Muscle layer of colon (tissue), 2 donors: ENCODE results near the gene LRRC56.

Experiments
- H3K27ac ChIP-seq: one replicate; pipeline ENCODE4 v1.7.0; 2013; ENCODE audit warnings: low read depth, mild to moderate bottlenecking, low read length, moderate library complexity
- H3K27me3 ChIP-seq, 2 donors: one replicate each; pipeline ENCODE4 v1.7.0; 2013; ENCODE audit warnings: low read length in 2 of 2, mild to moderate bottlenecking in 2 of 2; ENCODE audit not compliant: insufficient read depth in 2 of 2, control insufficient read depth in 1 of 2
- H3K36me3 ChIP-seq: one replicate; pipeline ENCODE4 v1.7.0; 2013; ENCODE audit warnings: mild to moderate bottlenecking, low read length; ENCODE audit not compliant: insufficient read depth
- H3K4me1 ChIP-seq: one replicate; pipeline ENCODE4 v1.7.0; 2013; ENCODE audit warnings: mild to moderate bottlenecking, low read length; ENCODE audit not compliant: insufficient read depth
- H3K4me3 ChIP-seq, 2 donors: one replicate each; pipeline ENCODE4 v1.7.0; 2013; ENCODE audit warnings: low read length in 2 of 2, low read depth in 1 of 2, mild to moderate bottlenecking in 1 of 2, moderate library complexity in 1 of 2
- H3K9ac ChIP-seq: one replicate; pipeline ENCODE4 v1.7.0; 2013; ENCODE audit warnings: low read length
- H3K9me3 ChIP-seq: one replicate; pipeline ENCODE4 v1.7.0; 2013; ENCODE audit warnings: mild to moderate bottlenecking, low read length
- donor health status: abdominal sarcoma.
- donor health status: Adenocarcinoma of cecum.

Gene LRRC56, protein sequence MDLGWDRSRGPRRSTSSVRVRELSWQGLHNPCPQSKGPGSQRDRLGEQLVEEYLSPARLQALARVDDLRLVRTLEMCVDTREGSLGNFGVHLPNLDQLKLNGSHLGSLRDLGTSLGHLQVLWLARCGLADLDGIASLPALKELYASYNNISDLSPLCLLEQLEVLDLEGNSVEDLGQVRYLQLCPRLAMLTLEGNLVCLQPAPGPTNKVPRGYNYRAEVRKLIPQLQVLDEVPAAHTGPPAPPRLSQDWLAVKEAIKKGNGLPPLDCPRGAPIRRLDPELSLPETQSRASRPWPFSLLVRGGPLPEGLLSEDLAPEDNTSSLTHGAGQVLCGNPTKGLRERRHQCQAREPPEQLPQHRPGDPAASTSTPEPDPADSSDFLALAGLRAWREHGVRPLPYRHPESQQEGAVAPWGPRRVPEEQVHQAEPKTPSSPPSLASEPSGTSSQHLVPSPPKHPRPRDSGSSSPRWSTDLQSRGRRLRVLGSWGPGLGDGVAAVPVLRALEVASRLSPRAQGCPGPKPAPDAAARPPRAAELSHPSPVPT

DNA sequence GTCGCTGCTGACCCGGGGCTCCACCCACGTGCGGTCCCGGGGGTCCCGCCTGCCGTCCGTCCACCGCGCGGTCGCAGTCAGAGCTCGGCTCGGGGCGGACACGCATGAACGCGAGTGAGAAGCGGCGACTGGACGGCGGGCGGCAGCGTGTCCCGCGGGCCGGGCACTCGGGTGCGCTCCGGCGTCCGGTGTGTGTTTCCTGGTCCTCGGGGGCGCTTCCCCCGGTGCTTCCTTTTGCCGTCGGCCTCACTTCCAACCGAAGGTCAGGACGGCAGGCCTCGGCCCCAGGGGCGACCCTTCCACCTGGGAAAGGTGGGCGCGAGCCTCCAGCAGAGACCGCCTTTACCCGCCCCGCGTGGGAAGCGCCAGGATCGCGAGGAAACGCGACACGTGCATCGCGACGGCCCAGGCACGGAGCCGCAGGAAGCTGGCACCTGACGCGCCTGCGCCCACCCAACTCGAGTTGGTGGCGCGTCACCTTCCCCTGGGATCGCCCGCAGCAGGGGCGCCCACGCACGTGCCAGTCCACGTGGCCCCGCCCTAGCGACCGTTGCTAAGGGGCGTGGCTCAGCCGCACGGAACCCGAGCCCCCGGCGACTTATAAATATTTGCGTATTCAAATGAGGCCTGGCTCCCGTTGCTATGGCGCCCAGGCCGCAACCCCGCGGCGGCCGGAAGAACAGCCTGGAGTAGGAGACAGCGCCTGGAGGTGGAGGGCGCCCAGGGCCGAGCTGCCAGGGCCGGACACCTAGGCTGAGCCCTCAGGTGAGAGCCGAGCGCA is at the start of gene LRRC56:
Gene LRRC56, plus strand, starts transcription at position 687 of the 781 bp plus-strand sequence. CDS start 3,158 bp downstream, outside the sequence.
- Histone ChIP-seq H3K27ac (no peak within 1 kb of the TSS), H3K9ac (no peak within 1 kb of the TSS), H3K36me3 (peaks cover 9% of the 10 kb centered on the region), H3K4me1 (peaks cover 14% of the 10 kb centered on the region), H3K4me3 (peak within 1 kb of the TSS; percentile 2 to 53), H3K27me3 (peaks cover 11 to 33% of the 10 kb centered on the region in 2 donors), H3K9me3 (no peaks in the 10 kb centered on the region)

- Histone ChIP-seq H3K4me1 (no peaks in the 10 kb centered on the region), H3K27ac (no peak overlapping the region), H3K36me3 (peaks cover 4% of the 10 kb centered on the region), H3K9me3 (no peaks in the 10 kb centered on the region), H3K9ac (no peak overlapping the region), H3K27me3 (no peaks in the 10 kb centered on the region), H3K4me3 (no peak overlapping the region)
Measured at GRCh38 chr11:487571-488021, 49.7 kb upstream of the LRRC56 start.

DNA sequence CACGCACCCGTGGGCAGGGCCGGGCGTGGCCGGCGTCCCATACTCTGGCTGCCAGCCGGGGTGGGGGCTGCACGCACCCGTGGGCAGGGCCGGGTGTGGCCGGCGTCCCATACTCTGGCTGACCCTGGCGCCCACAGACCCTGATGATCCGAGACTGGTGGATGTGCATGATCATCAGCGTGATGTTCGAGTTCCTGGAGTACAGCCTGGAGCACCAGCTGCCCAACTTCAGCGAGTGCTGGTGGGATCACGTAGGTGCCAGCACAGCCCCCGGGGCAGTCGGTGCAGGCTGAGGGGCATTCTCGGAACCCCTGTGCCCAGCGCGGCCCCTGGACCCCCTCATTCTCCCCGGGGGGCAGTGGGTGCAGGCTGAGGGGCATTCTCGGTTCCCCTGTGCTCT is 49.3 kb upstream of the LRRC56 start:
- H3K27me3 ChIP-seq: no peaks in the 10 kb centered on the region
- H3K9me3 ChIP-seq: no peaks in the 10 kb centered on the region
- no peak overlapping the region for H3K27ac ChIP-seq
- H3K4me3 ChIP-seq: no peak overlapping the region
- H3K9ac ChIP-seq: no peak overlapping the region
- H3K4me1 ChIP-seq: no peaks in the 10 kb centered on the region
- H3K36me3 ChIP-seq: peaks cover 4% of the 10 kb centered on the region

DNA sequence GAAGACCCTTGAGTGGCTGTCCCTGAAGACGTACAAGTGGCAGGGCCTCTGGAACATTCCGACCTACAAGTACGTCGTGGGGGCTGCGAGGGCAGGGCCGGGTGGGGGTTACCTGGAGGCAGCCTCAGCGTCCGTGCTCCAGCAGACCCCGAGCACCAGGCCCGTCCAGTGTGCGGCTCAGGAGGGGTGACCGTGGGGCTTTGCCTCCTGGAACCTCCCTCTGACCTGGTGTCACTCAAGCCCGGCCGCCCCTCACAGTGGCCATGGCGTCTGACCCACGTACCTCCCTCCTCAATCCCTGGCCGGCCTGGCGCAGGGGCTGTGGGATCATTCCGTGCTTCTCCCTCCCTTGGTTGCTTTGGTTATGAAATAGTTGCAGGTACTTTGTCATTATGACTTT is 48.7 kb upstream of the LRRC56 start:
- Histone ChIP-seq H3K27ac (no peak overlapping the region), H3K9ac (no peak overlapping the region), H3K27me3 (no peaks in the 10 kb centered on the region), H3K4me3 (no peak overlapping the region), H3K36me3 (peaks cover 4% of the 10 kb centered on the region), H3K9me3 (no peaks in the 10 kb centered on the region), H3K4me1 (no peaks in the 10 kb centered on the region)

- H3K27me3 ChIP-seq: no peaks in the 10 kb centered on the region
- peaks cover 4% of the 10 kb centered on the region for H3K36me3 ChIP-seq
- no peaks in the 10 kb centered on the region for H3K4me1 ChIP-seq
- H3K9ac ChIP-seq: no peak overlapping the region
- no peaks in the 10 kb centered on the region for H3K9me3 ChIP-seq
- H3K4me3 ChIP-seq: no peak overlapping the region
- no peak overlapping the region for H3K27ac ChIP-seq
Measured at GRCh38 chr11:488992-489391, 48.3 kb upstream of the LRRC56 start.

DNA sequence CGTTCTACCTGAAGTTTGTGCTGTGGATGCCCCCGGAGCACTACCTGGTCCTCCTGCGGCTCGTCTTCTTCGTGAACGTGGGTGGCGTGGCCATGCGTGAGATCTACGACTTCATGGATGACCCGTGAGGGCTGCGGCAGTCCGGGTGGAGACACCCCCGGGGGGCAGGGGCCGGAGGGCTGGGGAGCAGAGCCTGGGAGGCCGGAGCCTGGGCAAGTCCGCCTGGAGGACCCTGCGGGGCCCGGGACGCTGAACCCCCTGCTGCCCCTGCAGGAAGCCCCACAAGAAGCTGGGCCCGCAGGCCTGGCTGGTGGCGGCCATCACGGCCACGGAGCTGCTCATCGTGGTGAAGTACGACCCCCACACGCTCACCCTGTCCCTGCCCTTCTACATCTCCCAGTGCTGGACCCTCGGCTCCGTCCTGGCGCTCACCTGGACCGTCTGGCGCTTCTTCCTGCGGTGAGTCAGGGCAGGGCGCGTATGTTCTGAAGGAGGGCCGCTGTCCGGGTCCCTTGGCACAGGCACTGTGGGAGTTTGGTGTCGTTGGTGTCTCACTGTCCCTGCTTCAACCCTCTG is 47.6 kb upstream of the LRRC56 start:
- H3K4me1 ChIP-seq: no peaks in the 10 kb centered on the region
- H3K36me3 ChIP-seq: peaks cover 4% of the 10 kb centered on the region
- no peak overlapping the region for H3K27ac ChIP-seq

GRCh38 chr11:490186-490929 is 47.0 kb upstream of the LRRC56 start:
- Histone ChIP-seq H3K4me1 (no peaks in the 10 kb centered on the region), H3K36me3 (peaks cover 8% of the 10 kb centered on the region), H3K4me3 (no peak overlapping the region), H3K27ac (no peak overlapping the region), H3K9ac (no peak overlapping the region), H3K9me3 (no peaks in the 10 kb centered on the region), H3K27me3 (no peaks in the 10 kb centered on the region)

More for the DNA sequence above, 47.6 kb upstream of the LRRC56 start:
- Histone ChIP-seq H3K4me3 (no peak overlapping the region), H3K27me3 (no peaks in the 10 kb centered on the region), H3K9me3 (no peaks in the 10 kb centered on the region), H3K9ac (no peak overlapping the region)

DNA sequence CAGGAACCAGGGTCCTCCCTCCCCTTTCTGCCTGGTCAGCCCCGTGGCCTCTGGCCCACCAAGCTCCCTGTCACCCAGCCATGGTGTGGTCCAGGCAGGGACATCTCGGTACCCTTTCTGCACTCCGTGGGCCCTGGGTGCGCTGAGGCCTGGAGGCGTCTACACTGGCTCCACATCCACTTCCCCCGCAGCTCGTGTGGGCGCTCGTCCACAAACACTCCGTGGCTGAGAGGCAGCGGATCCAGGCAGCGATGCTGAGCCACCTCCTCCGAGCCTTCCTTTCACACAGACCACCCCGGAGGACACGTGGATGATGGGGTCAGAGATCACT is 46.4 kb upstream of the LRRC56 start:
- Histone ChIP-seq H3K27me3 (no peaks in the 10 kb centered on the region), H3K9ac (no peak overlapping the region), H3K4me1 (no peaks in the 10 kb centered on the region), H3K9me3 (no peaks in the 10 kb centered on the region), H3K27ac (no peak overlapping the region), H3K4me3 (no peak overlapping the region), H3K36me3 (peaks cover 13% of the 10 kb centered on the region)

DNA sequence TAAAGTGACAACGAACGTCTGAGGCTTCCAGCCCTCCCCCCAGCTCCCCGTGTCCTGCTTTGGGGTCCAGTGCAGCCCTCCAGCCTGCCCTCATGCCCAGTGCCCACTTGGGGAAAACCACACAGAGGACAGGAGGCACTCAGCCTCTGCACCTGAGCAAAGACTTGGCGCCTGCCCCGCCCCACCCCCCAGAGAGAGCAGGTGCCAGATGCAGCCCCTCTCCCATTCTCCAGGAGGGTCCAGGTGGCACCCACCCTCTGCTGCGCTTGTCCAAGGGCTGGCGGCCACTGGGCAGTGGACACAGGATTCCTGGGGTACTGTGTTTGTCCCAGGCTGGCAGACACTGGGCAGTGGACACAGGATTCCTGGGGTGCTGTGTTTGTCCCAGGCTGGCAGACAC is 46.0 kb upstream of the LRRC56 start:
- no peak overlapping the region for H3K27ac ChIP-seq
- peaks cover 13% of the 10 kb centered on the region for H3K36me3 ChIP-seq
- no peaks in the 10 kb centered on the region for H3K4me1 ChIP-seq

GRCh38 chr11:492427-493226 is 44.7 kb upstream of the LRRC56 start:
- Histone ChIP-seq H3K4me3 (no peak overlapping the region), H3K36me3 (peaks cover 25% of the 10 kb centered on the region), H3K27ac (no peak overlapping the region), H3K9me3 (no peaks in the 10 kb centered on the region), H3K4me1 (no peaks in the 10 kb centered on the region), H3K9ac (no peak overlapping the region), H3K27me3 (no peaks in the 10 kb centered on the region)

More for the DNA sequence above, 46.0 kb upstream of the LRRC56 start:
- H3K27me3 ChIP-seq: no peaks in the 10 kb centered on the region
- no peak overlapping the region for H3K9ac ChIP-seq
- no peaks in the 10 kb centered on the region for H3K9me3 ChIP-seq
- no peak overlapping the region for H3K4me3 ChIP-seq
